ENCODE measurements around the gene A4GNT.

DNA sequence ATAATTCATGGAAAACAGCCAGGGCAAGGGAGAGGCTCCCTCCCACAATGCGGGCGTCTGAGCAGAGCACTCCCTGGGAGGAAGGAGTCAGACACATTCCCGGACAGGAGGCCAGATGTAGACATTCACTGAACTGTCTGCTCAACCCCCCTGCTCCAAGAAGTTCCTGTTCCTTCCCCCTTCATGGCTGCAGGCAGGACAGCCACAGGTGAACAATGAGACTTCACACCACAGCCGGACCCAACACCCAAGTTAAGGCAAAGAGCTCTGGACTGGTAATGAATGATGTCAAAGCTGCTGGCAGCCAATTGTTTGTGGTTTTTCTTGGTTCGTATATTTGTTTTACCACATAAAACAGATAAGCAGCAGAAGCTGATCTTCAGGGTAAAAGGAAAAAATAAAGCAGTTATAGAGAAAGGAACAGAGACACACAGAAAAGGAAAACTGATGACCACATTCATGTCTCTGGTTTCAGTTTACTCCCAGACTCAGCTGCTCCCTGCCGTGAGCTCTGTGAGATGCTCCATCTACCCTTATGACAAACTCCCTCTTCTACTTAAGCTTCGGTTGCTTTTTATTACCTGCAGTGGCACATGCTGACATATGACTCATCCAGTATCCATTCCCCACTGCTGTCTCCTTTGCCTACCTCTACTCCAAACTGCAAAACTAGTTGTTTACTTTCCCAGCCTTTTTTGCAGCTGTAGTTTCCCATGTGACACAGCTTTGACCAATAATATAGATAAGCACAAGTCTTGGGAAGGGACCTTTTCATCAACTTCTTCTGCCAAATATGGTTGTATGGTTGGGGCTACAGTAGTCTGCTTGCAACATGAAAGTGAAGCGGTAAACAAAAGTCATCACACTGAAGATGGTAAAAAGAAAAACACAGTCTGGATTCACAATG is 49.9 kb downstream of the A4GNT start:
- TF ChIP-seq, protein P1, sequence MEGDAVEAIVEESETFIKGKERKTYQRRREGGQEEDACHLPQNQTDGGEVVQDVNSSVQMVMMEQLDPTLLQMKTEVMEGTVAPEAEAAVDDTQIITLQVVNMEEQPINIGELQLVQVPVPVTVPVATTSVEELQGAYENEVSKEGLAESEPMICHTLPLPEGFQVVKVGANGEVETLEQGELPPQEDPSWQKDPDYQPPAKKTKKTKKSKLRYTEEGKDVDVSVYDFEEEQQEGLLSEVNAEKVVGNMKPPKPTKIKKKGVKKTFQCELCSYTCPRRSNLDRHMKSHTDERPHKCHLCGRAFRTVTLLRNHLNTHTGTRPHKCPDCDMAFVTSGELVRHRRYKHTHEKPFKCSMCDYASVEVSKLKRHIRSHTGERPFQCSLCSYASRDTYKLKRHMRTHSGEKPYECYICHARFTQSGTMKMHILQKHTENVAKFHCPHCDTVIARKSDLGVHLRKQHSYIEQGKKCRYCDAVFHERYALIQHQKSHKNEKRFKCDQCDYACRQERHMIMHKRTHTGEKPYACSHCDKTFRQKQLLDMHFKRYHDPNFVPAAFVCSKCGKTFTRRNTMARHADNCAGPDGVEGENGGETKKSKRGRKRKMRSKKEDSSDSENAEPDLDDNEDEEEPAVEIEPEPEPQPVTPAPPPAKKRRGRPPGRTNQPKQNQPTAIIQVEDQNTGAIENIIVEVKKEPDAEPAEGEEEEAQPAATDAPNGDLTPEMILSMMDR (IDR thresholded peaks at IDR 0.05) = no peak
- TF ChIP-seq POLR2A (IDR thresholded peaks at IDR 0.05) (no peak), EP300 (IDR thresholded peaks at IDR 0.05; ENCODE audit: low read depth) (no peak), POLR2AphosphoS5 (IDR thresholded peaks at IDR 0.05) (no peak)
